ENCODE data around the gene GPAT3. TPM values are rescaled to one million over a fixed set of nuclear protein-coding genes. Genes with fewer than 3 reads are reported as not detected.
A peak's percentile ranks its signal among the peaks of the same experiment; 100 is the strongest.
"Not testable (repeated sequence)": the region's sequence is repeated elsewhere in the genome, so short reads cannot be mapped to it uniquely, and the experiment has no call there.

The GPAT3 gene
- total RNA-seq, 1 experiment from 2014 or later = 15.1 TPM

DNA sequence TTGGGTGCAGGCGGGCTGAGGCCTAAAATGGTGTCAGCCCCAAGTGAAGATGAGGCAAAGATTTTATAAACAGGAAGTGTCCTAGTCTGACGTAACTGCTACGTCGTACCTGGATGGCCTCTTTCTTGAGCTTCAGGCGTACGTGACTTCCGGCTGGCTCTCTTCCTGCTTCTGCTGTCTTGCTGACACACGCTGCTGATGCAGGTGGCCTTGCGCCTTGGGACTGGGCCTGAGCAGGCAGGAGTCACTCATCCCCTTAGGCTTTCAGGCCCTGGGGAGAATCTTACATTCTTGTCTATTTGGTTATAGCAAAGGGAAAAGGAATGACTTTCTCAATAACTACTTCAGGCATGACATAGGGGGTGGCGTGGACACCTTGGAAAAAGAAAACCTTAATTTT lies 30.9 kb upstream of the GPAT3 start:
- no peak overlapping the region for H3K4me3 ChIP-seq (ENCODE audit: low read depth in 2 of 2, low read length in 2 of 2)
- no peaks in the 10 kb centered on the region for H3K27me3 ChIP-seq (ENCODE audit: control insufficient read depth, insufficient read depth, low read length)
- no peaks in the 10 kb centered on the region for H3K9me3 ChIP-seq (ENCODE audit: control insufficient read depth, insufficient read depth, low read depth, low read length)
- H3K4me1 ChIP-seq (ENCODE audit: control insufficient read depth, insufficient read depth, low read length) = no peaks in the 10 kb centered on the region
- ATAC-seq (no peak), DNase-seq (ENCODE audit: low read depth, low spot score) (no peak)
- ChIA-PET POLR2A (no interaction called here), CTCF (no interaction called here)
- in situ Hi-C loops (cut with HindIII; ENCODE audit: low pct_unique_long_range_greater_than_20kb, low sequenced_read_pairs) = no loop called here
- no TSS peak for BruUV-seq (replicated peaks)
- TF ChIP-seq, protein P1, sequence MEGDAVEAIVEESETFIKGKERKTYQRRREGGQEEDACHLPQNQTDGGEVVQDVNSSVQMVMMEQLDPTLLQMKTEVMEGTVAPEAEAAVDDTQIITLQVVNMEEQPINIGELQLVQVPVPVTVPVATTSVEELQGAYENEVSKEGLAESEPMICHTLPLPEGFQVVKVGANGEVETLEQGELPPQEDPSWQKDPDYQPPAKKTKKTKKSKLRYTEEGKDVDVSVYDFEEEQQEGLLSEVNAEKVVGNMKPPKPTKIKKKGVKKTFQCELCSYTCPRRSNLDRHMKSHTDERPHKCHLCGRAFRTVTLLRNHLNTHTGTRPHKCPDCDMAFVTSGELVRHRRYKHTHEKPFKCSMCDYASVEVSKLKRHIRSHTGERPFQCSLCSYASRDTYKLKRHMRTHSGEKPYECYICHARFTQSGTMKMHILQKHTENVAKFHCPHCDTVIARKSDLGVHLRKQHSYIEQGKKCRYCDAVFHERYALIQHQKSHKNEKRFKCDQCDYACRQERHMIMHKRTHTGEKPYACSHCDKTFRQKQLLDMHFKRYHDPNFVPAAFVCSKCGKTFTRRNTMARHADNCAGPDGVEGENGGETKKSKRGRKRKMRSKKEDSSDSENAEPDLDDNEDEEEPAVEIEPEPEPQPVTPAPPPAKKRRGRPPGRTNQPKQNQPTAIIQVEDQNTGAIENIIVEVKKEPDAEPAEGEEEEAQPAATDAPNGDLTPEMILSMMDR (IDR thresholded peaks at IDR 0.05) = no peak
- no peak for TF ChIP-seq TCF7L2 (IDR thresholded peaks at IDR 0.05; ENCODE audit: low read depth, low read length)
- TF ChIP-seq POLR2AphosphoS5 (IDR thresholded peaks at IDR 0.05; ENCODE audit: low read depth, low read length) = no peak
- TF ChIP-seq, protein P2, sequence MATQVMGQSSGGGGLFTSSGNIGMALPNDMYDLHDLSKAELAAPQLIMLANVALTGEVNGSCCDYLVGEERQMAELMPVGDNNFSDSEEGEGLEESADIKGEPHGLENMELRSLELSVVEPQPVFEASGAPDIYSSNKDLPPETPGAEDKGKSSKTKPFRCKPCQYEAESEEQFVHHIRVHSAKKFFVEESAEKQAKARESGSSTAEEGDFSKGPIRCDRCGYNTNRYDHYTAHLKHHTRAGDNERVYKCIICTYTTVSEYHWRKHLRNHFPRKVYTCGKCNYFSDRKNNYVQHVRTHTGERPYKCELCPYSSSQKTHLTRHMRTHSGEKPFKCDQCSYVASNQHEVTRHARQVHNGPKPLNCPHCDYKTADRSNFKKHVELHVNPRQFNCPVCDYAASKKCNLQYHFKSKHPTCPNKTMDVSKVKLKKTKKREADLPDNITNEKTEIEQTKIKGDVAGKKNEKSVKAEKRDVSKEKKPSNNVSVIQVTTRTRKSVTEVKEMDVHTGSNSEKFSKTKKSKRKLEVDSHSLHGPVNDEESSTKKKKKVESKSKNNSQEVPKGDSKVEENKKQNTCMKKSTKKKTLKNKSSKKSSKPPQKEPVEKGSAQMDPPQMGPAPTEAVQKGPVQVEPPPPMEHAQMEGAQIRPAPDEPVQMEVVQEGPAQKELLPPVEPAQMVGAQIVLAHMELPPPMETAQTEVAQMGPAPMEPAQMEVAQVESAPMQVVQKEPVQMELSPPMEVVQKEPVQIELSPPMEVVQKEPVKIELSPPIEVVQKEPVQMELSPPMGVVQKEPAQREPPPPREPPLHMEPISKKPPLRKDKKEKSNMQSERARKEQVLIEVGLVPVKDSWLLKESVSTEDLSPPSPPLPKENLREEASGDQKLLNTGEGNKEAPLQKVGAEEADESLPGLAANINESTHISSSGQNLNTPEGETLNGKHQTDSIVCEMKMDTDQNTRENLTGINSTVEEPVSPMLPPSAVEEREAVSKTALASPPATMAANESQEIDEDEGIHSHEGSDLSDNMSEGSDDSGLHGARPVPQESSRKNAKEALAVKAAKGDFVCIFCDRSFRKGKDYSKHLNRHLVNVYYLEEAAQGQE (IDR thresholded peaks at IDR 0.05; ENCODE audit: insufficient read depth in 1 of 2, low read depth in 2 of 2, low read length in 1 of 2) = no peak
- TF ChIP-seq SIN3A (IDR thresholded peaks at IDR 0.05; ENCODE audit: borderline replicate concordance, insufficient read depth, low read depth, low read length) = no peak
- intact Hi-C loops (cut with micrococcal nuclease; ENCODE audit: unreplicated experiment) = no loop called here
- H3K36me3 ChIP-seq (ENCODE audit: control insufficient read depth, insufficient read depth, low read length) = no peaks in the 10 kb centered on the region
- H3K27ac ChIP-seq (ENCODE audit: low read length) = no peak overlapping the region

DNA sequence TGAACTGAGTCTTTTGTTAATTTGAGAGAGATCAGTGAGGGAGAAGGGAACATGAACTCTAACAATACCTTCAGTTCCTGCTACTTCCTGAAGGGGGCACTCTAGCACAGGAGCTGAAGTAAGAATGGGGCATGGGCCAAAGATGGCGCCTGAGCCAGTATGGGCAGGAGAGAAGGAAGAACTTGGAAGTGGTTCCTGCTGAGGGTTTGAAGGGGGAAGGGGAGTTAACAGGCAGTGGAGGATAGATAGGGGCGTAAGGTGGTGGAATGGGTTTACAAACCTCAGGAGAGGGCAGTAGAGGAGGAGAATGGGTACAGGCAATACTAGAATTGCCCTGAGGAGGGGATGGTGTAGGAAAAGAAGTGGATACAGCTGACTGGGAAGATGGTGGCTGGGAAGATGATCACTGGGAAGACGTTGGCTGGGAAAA lies 26.7 kb upstream of the GPAT3 start:
- H3K9me3 ChIP-seq (ENCODE audit: control insufficient read depth, insufficient read depth, low read depth, low read length); POLR2A ChIA-PET; in situ Hi-C loops (cut with HindIII; ENCODE audit: low pct_unique_long_range_greater_than_20kb, low sequenced_read_pairs); CTCF ChIA-PET; DNase-seq (ENCODE audit: low read depth, low spot score); H3K4me3 ChIP-seq (ENCODE audit: low read depth in 2 of 2, low read length in 2 of 2); BruUV-seq (replicated peaks); H3K4me1 ChIP-seq (ENCODE audit: control insufficient read depth, insufficient read depth, low read length); ATAC-seq; H3K36me3 ChIP-seq (ENCODE audit: control insufficient read depth, insufficient read depth, low read length); H3K27me3 ChIP-seq (ENCODE audit: control insufficient read depth, insufficient read depth, low read length); H3K27ac ChIP-seq (ENCODE audit: low read length): not testable (repeated sequence)
- intact Hi-C loops (cut with micrococcal nuclease; ENCODE audit: unreplicated experiment) = loop anchor here (1.0 kb wide), 1 partner anchor 132 kb away; no protein-coding TSS in a partner anchor
- TF ChIP-seq, protein P1 (IDR thresholded peaks at IDR 0.05) = peak; percentile 67

All from Panc1 (cell line).